Measurements from ENCODE around the gene TMEM225B. TPM values are rescaled to one million over a fixed set of nuclear protein-coding genes. Genes with fewer than 3 reads are reported as not detected.
A peak's percentile ranks its signal among the peaks of the same experiment; 100 is the strongest.

TMEM225B gene
- total RNA-seq, 4 donors from 2014 or later, result 0.29 to 2.2 (median 0.66) TPM

DNA sequence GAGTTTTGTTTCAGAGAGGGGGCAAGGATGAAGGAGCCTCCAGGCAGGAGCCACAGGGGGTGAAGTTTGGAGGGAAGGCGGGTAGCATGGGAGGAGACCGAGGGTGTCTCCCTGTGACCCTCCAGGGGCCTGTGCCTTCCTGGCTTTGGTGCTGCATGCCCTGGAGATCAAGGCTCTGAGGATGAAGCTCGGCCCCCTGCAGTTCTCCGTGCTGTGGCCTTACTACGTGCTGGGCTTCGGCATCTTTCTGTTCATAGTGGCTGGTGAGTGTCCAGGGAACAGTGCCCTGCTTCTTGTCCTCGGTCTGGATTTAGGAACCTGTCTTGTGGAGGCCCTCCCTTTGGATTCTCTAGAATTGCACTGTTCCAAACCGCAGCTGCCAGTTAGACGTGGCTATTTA, 9.5 kb downstream of the TMEM225B start:
- Histone ChIP-seq H3K9me3 (no peaks in the 10 kb centered on the region), H3K4me3 (no peak overlapping the region), H3K4me1 (no peaks in the 10 kb centered on the region), H3K36me3 (no peaks in the 10 kb centered on the region), H3K27ac (no peak overlapping the region), H3K27me3 (no peaks in the 10 kb centered on the region)
- no peak for DNase-seq
- TF ChIP-seq, protein P1, sequence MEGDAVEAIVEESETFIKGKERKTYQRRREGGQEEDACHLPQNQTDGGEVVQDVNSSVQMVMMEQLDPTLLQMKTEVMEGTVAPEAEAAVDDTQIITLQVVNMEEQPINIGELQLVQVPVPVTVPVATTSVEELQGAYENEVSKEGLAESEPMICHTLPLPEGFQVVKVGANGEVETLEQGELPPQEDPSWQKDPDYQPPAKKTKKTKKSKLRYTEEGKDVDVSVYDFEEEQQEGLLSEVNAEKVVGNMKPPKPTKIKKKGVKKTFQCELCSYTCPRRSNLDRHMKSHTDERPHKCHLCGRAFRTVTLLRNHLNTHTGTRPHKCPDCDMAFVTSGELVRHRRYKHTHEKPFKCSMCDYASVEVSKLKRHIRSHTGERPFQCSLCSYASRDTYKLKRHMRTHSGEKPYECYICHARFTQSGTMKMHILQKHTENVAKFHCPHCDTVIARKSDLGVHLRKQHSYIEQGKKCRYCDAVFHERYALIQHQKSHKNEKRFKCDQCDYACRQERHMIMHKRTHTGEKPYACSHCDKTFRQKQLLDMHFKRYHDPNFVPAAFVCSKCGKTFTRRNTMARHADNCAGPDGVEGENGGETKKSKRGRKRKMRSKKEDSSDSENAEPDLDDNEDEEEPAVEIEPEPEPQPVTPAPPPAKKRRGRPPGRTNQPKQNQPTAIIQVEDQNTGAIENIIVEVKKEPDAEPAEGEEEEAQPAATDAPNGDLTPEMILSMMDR (IDR thresholded peaks at IDR 0.05), result no peak
- no peak for TF ChIP-seq POLR2A (IDR thresholded peaks at IDR 0.05)
- intact Hi-C loops (cut with DNase I; ENCODE audit: low total_unique reads), result no loop called here

DNA sequence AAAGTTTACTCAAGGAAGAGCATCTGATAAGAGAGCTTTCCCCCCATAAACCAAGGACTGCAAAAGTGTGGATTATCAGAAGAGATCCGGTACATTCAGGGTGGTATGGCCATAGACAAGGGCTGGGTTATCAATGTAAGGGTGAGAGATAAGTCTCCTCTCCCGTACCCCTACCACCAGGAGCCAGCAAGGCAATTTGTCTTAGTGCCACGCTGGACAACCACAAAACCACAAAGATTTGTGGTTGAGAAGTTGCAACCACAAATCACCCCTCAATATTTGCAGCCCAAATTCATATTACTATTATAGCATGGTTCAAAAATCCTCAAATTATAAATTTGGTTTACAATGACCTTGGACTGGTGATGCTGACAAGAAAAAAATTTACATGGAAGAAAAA, 16.4 kb downstream of the TMEM225B start:
- Histone ChIP-seq H3K36me3 (no peaks in the 10 kb centered on the region), H3K4me3 (no peak overlapping the region), H3K9me3 (no peaks in the 10 kb centered on the region), H3K4me1 (peaks cover 5 to 8% of the 10 kb centered on the region in 2 donors), H3K27me3 (no peaks in the 10 kb centered on the region), H3K27ac (no peak overlapping the region)
- no peak for DNase-seq
- intact Hi-C loops (cut with DNase I; ENCODE audit: low total_unique reads), result no loop called here
- TF ChIP-seq, protein P1 (IDR thresholded peaks at IDR 0.05), result no peak
- no peak for TF ChIP-seq POLR2A (IDR thresholded peaks at IDR 0.05)

DNA sequence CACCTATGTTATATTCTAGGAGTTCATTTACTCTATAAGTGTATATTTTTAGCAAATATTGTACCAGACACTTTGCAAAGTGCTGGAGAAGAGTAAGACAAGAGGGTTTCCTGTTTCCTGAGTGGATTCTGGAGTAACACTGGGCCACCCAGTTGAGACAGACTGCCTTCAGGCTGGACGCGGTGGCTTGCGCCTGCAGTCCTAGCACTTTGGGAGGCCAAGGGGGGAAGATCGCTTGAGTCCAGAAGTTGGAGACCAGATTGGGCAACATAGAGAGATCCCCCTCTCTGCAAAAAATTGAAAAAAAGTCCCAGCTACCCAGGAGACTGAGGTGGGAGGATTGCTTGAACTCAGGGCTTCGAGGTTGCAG, 17.9 kb downstream of the TMEM225B start:
- Histone ChIP-seq H3K27me3 (no peaks in the 10 kb centered on the region), H3K4me1 (peaks cover 5 to 8% of the 10 kb centered on the region in 2 donors), H3K36me3 (no peaks in the 10 kb centered on the region), H3K27ac (peak overlapping the region in 1 of 2 donors; percentile 85), H3K9me3 (no peaks in the 10 kb centered on the region), H3K4me3 (peak overlapping the region; percentile 71 to 89)
- no peak for DNase-seq
- TF ChIP-seq, protein P1 (IDR thresholded peaks at IDR 0.05), result no peak
- TF ChIP-seq POLR2A (IDR thresholded peaks at IDR 0.05), result no peak
- intact Hi-C loops (cut with DNase I; ENCODE audit: low total_unique reads), result no loop called here

DNA sequence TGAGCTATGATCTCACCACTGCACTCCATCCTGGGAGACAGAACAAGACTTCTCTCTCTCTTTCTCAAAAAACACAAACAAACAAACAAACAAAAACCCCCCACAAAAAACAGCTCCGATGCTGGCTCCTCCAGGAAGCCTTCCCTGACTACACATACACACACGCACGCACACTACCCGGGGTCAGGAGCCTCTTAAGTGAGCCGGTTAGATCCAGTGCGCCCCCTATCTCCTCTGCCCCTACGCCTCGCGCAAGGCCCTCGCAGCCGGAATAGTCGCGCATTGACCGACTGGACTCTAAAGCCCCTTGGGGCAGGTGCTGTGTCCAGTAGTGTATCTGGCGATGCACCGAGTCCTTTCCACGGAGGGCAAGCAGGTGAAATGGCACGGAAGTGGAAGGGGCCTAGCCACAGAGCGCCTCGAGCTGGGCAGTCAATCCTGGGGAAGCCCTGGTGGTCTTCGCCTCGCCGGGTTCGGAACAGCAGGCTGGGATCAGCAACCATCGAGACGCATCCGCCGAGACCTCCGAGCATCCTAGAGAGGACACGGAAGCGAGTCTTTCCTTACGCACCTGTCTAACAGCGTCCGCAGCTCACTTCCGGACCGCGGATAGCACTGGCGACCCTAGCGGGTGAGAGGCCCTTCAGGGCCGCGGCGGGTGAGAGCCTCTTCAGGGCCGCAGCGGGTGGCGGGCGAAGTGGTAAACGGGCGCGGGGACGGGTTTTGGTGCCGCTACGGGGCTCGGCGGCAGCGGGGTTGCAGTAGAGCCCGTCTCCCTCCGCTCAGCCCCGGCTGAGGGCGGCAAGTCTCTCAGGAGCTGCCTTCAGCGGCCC, 18.5 kb downstream of the TMEM225B start, which contains the start of gene ZSCAN25:
TSS of gene ZSCAN25 (plus strand) at position 588 of the 833 bp plus-strand sequence. CDS start 2,661 bp downstream, outside the sequence.
- peak; percentile 87 to 88 for DNase-seq
- H3K27ac ChIP-seq, result peak within 1 kb of the TSS; percentile 76 to 85
- H3K27me3 ChIP-seq, result no peaks in the 10 kb centered on the region
- no peaks in the 10 kb centered on the region for H3K36me3 ChIP-seq
- TF ChIP-seq, protein P1 (IDR thresholded peaks at IDR 0.05), result peak in 3 of 4 experiments; percentile 7 to 26 (median 10)
- peak in 1 of 2 donors; percentile 54 for TF ChIP-seq POLR2A (IDR thresholded peaks at IDR 0.05)
- H3K9me3 ChIP-seq, result no peaks in the 10 kb centered on the region
- intact Hi-C loops (cut with DNase I; ENCODE audit: low total_unique reads), result no loop called here
- peaks cover 5 to 8% of the 10 kb centered on the region in 2 donors for H3K4me1 ChIP-seq
- peak within 1 kb of the TSS; percentile 71 to 89 for H3K4me3 ChIP-seq

DNA sequence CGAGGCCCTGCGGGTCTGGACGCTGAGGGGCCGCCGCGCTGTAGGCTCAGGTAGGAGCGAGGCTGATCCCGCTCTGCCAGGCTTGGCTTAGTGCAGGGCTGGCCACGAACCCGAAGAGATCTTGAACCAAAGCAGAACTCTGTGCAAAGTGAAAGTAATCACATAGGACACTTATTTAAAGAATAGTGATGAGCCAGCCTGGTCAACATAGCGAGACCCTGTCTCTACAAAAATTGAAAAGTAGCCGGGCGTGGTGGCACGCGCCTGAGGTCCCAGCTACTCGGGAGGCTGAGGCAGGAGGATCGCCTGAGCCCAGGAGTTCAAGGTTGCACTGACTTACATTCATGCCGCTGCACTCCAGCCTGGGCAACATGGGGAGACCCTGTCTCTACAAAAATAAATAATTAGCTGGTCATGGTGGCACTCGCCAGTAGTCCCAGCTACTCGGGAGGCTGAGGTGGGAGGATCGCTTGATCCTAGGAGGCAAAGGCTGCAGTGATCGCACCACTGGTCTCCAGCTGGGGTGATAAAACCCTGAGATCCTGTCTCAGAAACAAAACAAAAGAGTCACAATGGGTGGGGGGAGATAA, 19.2 kb downstream of the TMEM225B start:
- H3K4me1 ChIP-seq, result peaks cover 5 to 8% of the 10 kb centered on the region in 2 donors
- TF ChIP-seq, protein P1 (IDR thresholded peaks at IDR 0.05), result no peak
- TF ChIP-seq POLR2A (IDR thresholded peaks at IDR 0.05), result no peak
- no peaks in the 10 kb centered on the region for H3K27me3 ChIP-seq
- H3K4me3 ChIP-seq, result peak overlapping the region; percentile 71 to 89
- peak overlapping the region; percentile 76 to 85 for H3K27ac ChIP-seq
- no peaks in the 10 kb centered on the region for H3K36me3 ChIP-seq
- intact Hi-C loops (cut with DNase I; ENCODE audit: low total_unique reads), result no loop called here
- DNase-seq, result no peak
- H3K9me3 ChIP-seq, result no peaks in the 10 kb centered on the region

Data from uterus (tissue), 4 donors.